Ecto neural progenitor cell (in vitro differentiated cells): ENCODE measurements around the gene CNOT6L.

ENCODE experiments used
- DNase-seq: peaks from one replicate; pipeline ENCODE4 v3.0.0-alpha.2; 2018; ENCODE audit warnings: low spot score

CNOT6L gene

DNA sequence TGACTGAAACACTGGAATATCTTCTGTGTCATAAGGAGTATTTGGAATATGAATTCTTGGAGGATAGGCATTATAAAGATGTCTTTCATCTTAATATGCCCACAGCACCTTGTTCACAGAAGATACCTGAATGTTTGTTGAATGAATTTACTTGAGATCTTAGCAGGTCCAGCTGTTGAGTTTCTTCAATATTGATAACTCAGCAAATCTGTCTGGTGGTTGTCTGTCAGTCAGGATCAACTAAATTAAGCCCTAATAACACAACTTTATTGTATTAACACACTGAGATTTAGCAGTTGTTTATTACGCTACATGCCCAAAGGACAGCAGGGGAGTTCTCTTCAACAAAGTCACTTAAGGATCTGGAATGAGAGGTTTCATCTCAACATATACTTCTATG is 106.5 kb downstream of the CNOT6L start:
- DNase-seq = no peak

DNA sequence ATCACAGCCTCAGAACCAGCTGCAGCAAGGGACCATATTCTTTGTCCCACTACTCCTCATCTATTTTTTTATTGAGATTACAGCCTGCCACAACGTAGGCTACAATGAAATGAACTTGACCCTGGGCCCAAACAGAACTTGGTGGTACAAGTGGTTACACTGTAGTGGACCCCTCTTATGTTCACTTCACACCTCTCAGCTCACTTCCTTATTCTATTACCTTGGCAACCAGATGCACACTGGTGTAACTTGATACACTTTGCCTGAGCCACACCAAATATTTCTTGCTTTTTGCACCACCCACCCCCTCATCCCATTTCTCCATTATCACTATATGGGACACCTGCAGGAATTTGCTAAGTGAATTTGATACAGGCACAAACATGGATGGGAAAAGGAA is 107.7 kb downstream of the CNOT6L start:
- no peak for DNase-seq

- no peak for DNase-seq
Measured at GRCh38 chr4:77710684-77711083, 108.5 kb downstream of the CNOT6L start.

DNA sequence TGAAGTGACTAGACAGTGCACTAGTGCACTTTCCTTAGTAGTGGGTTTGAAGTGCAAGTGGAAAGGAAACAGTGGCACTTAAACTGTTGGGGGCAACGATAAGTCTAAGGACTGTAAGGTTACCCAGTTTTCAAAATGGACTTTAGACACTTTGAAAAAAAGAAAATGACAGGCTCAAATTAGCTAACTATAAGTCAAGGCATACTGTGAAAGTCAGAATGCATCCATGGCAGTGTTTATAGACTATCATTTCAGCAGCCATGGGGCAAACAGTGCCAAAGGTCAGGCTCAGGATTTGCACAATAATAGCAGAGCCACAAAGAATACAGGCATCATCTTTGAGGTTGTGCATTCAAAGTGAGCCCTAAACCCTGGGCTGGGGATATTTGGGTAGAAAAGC is 109.1 kb downstream of the CNOT6L start:
- DNase-seq = no peak

DNA sequence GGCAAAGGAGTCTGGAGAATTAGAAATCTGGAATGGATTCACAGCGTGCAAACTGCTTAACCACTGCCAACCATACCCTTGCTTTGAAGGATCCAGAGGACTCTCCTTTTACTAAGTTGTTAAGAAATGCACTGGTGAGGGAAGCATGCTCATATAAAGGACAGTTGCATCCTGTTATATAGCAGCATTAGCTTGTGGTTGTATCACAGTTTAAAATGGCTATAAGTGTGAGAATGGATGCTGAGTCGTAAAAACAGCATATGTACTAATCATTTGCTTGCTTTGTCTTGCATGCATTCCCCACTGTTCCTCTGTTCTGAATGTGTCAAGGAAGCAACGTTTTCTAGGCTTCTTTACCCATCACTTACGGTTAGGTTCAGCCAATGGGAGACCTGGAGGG is 112.5 kb downstream of the CNOT6L start:
- DNase-seq = no peak

GRCh38 chr4:77703666-77704065 is 115.5 kb downstream of the CNOT6L start:
- no peak for DNase-seq

DNA sequence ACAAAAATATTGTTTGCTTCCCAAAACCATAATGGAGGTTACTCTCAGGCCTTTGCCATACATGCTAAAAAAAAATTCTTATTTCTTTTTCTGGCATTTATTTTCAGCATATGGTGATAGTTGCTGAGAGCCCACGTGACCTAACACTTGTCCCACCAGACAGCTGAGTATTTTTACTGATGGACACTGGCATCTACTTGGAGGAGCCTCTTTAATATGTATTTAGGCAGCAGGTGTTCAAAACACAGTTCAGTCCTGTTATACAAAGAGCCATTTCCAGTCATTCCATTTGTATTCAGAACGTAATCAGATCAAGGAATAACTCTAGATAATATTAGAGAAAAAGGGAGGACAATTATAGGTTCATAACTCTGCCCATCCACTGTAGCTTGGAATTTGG is 118.0 kb downstream of the CNOT6L start:
- no peak for DNase-seq

GRCh38 chr4:77699731-77700210 is 119.4 kb downstream of the CNOT6L start:
- DNase-seq = peak; percentile 64

DNA sequence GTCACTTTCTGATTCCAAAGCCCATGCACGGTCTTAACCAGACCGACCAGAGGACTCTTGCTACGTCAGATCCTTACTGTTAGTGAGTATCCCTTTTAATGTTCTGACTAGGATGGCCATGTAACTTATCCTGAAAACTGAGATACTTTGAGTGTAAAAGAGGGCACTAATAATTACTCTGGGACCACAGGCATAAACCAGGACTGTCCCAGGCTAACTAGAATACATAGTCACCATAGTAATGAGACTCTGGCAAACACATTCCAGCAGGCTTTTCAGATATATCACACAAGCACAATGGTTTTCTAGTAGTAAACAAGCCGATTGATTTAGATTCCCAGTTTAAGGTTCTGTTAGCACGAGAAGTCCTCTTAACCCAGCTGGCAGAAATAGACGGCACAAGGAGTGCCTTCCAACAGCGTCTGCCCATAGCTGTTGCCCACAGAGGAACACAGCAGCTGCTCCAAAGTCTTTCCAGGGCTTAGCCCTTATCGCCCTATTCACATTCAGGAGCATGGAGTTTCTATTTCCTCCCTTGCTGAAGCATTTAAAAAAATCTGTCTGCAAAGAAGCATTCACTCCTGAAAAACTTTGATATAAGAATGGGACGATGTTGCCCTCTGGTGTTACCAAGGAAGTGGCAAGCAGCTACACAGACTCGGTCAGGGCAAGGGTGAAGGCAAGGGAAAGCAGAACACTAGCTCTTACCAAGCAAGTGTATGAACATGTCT is 121.1 kb downstream of the CNOT6L start:
- DNase-seq = no peak

GRCh38 chr4:77695774-77696173 is 123.4 kb downstream of the CNOT6L start:
- no peak for DNase-seq

GRCh38 chr4:77692847-77693432 is 126.2 kb downstream of the CNOT6L start:
- DNase-seq = no peak

DNA sequence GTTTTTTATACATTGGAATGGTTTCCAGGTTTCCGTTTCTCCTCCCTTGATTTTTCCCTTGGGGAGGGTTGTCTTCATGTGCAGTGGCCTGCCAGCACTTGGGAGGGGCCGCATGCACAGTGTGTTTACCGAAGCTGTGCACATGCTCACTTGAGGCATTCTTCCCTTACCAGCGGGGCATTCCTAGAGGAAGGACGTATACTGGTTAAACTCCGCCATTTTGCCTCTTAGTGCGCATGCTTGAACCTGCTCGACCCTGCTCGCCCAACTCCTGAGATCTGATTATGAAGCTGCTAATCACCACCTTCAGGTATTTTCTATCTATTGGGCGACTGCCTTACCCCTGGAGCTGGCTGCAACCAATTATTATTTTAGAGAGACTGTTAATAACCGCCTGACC is 137.4 kb downstream of the CNOT6L start:
- no peak for DNase-seq

DNA sequence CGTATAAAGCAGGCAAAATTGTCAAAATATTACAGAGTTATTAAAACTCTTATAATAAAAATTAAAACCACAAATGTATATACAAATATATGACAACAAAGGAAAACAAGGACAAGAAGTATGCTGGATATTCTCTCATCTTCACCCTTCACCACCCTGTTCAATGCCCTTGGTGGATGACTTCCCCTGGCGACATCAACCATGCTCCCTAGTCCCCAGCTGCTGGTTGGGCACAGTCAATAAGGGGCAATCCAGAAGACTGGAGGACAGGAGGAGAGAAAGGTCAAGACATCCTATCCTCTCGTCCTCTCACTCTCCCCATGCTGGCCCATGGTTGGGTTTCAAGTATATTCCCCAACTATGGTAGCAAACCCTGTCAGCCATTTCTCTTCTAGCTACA is 142.3 kb downstream of the CNOT6L start:
- DNase-seq = no peak

GRCh38 chr4:77671051-77671450 is 148.1 kb downstream of the CNOT6L start:
- DNase-seq = no peak

DNA sequence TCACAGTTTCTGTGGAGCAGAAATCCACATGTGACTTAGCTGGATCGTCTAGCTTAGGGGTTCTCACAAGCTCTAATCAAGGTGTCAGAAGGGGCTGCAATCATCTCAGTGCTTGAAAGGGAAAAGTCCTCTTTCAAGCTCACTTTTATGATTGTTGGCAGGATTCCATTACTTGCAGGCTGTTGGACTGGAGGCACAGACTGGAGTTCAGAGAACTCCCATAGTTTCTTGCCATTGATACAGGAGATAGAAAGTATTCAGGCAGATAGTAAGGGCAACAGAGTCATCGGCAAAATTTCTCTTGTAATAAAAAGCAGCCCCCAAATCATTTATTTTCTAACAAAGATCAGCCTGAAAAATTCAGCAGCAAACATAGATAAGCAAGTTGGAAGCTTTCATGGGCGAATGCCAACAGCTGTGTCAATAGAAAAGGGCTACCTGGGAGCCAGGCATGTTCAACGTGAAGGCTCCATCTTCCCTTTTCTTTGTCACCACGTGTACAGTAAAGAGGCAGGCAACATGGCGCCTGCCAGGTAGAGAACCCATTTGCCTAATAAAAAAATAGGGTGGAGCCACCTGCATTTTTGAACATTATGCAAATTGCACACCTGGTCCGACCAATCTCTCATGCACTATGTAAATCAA is 149.1 kb downstream of the CNOT6L start:
- no peak for DNase-seq

DNA sequence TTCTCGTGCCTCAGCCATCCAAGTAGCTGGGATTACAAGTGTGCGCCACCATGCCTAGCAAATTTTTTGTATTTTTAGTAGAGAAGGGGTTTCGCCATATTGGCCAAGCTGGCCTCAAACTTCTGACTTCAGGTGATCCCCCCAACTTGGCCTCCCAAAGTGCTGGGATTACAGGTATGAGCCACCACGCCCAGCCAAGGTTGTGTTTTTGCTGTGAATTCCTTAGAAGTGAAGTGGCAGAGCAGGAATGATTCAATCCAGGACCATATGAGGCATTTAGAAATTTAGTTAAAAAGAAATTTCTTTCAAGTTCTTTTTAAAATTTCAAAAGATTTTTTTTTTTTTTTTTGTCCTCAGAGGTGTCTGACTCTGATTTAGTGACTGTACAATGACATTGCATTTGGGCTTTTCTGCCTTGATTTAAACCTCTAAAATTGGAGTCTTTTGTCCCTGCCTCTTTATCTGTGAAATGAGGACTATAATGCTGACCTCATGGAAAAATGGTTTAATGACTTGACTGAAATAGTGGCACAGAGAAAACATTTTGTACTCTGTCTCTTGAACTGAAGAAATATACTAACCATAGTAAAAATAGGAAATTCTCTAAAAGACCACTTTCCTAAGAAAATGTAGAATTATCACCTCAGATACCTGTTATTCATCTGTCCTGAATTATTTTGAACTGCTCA is 153.6 kb downstream of the CNOT6L start:
- no peak for DNase-seq
